HEK293 (cell line): ENCODE results near the gene CSF3.

ENCODE experiments used
- CTCF ChIA-PET: fragments of 350-600 bp; formaldehyde crosslinking; extraction: SDS; loops from one replicate; lab custom pipeline; 2021; ENCODE audit warnings: antibody characterized with exemption; lab: Yijun Ruan, JAX
- POLR2A ChIA-PET: fragments of 300-600 bp; formaldehyde crosslinking; extraction: SDS; loops from one replicate; lab custom pipeline; 2020; ENCODE audit warnings: antibody characterized with exemption, inconsistent platforms; lab: Yijun Ruan, JAX
- H3K27ac ChIP-seq: fragments of 200-500 bp; sonication (Bioruptor generic); 2 replicates; pipeline ENCODE4 v1.5.1; 2014; ENCODE audit warnings: low read depth, low read length, control low read depth, inconsistent platforms; ENCODE audit errors: extremely low read depth
- H3K36me3 ChIP-seq, 2 experiments: fragments of 200-500 bp in 1 of 2; sonication (Bioruptor generic) in 1 of 2; 1 replicate in 1 of 2; 2 replicates in 1 of 2; pipeline ENCODE4 v1.5.1; 2014 to 2017; ENCODE audit warnings: inconsistent platforms in 2 of 2, low read length in 2 of 2; ENCODE audit not compliant: control insufficient read depth in 2 of 2, insufficient read depth in 1 of 2
- H3K4me1 ChIP-seq: fragments of 200-500 bp; sonication (Bioruptor generic); 2 replicates; pipeline ENCODE4 v1.5.1; 2014; ENCODE audit warnings: mild to moderate bottlenecking, low read length, inconsistent platforms; ENCODE audit not compliant: control insufficient read depth, insufficient read depth
- H3K4me3 ChIP-seq: 2 replicates; pipeline ENCODE4 v1.5.1; 2011; ENCODE audit warnings: low read depth, mild to moderate bottlenecking, control low read depth, low read length, moderate library complexity
- H3K9me3 ChIP-seq: fragments of 200-500 bp; sonication (Bioruptor generic); 2 replicates; pipeline ENCODE4 v1.5.1; 2014; ENCODE audit warnings: low read depth, low read length, inconsistent platforms; ENCODE audit not compliant: control insufficient read depth, insufficient read depth
- BCL11A ChIP-seq: fragments of 450-650 bp; formaldehyde crosslinking; IDR thresholded peaks from 2 replicates; pipeline ENCODE4 v1.5.1; 2016; ENCODE audit warnings: low read depth, missing biosample characterization, missing genetic modification characterization
- EGR2 ChIP-seq: fragments of 450-650 bp; formaldehyde crosslinking; IDR thresholded peaks from 2 replicates; pipeline ENCODE4 v1.5.1; 2016; ENCODE audit warnings: low read depth, missing biosample characterization, missing genetic modification characterization
- ELK4 ChIP-seq: IDR thresholded peaks from 2 replicates; pipeline ENCODE4 v1.6.1; 2011; ENCODE audit warnings: mild to moderate bottlenecking, low read depth, low read length, borderline replicate concordance
- HOXA7 ChIP-seq: sonication (generic); formaldehyde crosslinking; IDR thresholded peaks from 2 replicates; pipeline ENCODE4 v1.8.1; 2022; ENCODE audit warnings: missing genetic modification reagents, borderline replicate concordance
- IKZF3 ChIP-seq: fragments of 450-650 bp; IDR thresholded peaks from 2 replicates; pipeline ENCODE4 v1.5.0; 2018; ENCODE audit warnings: missing biosample characterization, mild to moderate bottlenecking, missing genetic modification characterization, moderate library complexity
- KLF10 ChIP-seq: fragments of 450-650 bp; IDR thresholded peaks from 2 replicates; pipeline ENCODE4 v1.5.1; 2018; ENCODE audit warnings: missing biosample characterization, mild to moderate bottlenecking, missing genetic modification characterization
- KLF7 ChIP-seq: fragments of 450-650 bp; formaldehyde crosslinking; IDR thresholded peaks from 2 replicates; pipeline ENCODE4 v1.5.1; 2016; ENCODE audit warnings: missing biosample characterization, missing genetic modification characterization, borderline replicate concordance
- MYNN ChIP-seq: fragments of 450-650 bp; formaldehyde crosslinking; IDR thresholded peaks from 2 replicates; pipeline ENCODE4 v1.5.1; 2016; ENCODE audit warnings: missing biosample characterization, missing genetic modification characterization, borderline replicate concordance
- TCF7L2 ChIP-seq: IDR thresholded peaks from 2 replicates; pipeline ENCODE4 v1.6.1; 2011; ENCODE audit warnings: low read depth, mild to moderate bottlenecking, inconsistent platforms, low read length, moderate library complexity, borderline replicate concordance
- YY1 ChIP-seq: fragments of 450-650 bp; formaldehyde crosslinking; IDR thresholded peaks from 2 replicates; pipeline ENCODE4 v1.5.1; 2018; ENCODE audit warnings: missing biosample characterization, missing genetic modification characterization
- YY2 ChIP-seq: fragments of 450-650 bp; formaldehyde crosslinking; IDR thresholded peaks from 2 replicates; pipeline ENCODE4 v1.5.1; 2016; ENCODE audit warnings: missing biosample characterization, missing genetic modification characterization
- ZBTB26 ChIP-seq: fragments of 450-650 bp; formaldehyde crosslinking; optimal IDR thresholded peaks from 2 replicates; pipeline ENCODE3; 2016; ENCODE audit warnings: missing biosample characterization, mild to moderate bottlenecking, missing genetic modification characterization
- ZEB2 ChIP-seq: fragments of 450-650 bp; formaldehyde crosslinking; IDR thresholded peaks from 2 replicates; pipeline ENCODE4 v1.5.1; 2016; ENCODE audit warnings: missing biosample characterization, missing genetic modification characterization
- ZFHX2 ChIP-seq: fragments of 450-650 bp; formaldehyde crosslinking; conservative IDR thresholded peaks from 2 replicates; pipeline ENCODE4 v1.5.1; 2016; ENCODE audit warnings: missing biosample characterization, missing genetic modification characterization
- ZNF140 ChIP-seq: fragments of 450-650 bp; formaldehyde crosslinking; IDR thresholded peaks from 2 replicates; pipeline ENCODE4 v1.5.1; 2016; ENCODE audit warnings: missing biosample characterization, missing genetic modification characterization
- ZNF155 ChIP-seq: fragments of 450-650 bp; formaldehyde crosslinking; IDR thresholded peaks from 2 replicates; pipeline ENCODE4 v1.5.1; 2016; ENCODE audit warnings: missing biosample characterization, missing genetic modification characterization
- ZNF221 ChIP-seq: fragments of 450-650 bp; formaldehyde crosslinking; IDR thresholded peaks from 2 replicates; pipeline ENCODE4 v1.5.1; 2017; ENCODE audit warnings: missing biosample characterization, missing genetic modification characterization, borderline replicate concordance
- ZNF510 ChIP-seq: fragments of 450-650 bp; formaldehyde crosslinking; IDR thresholded peaks from 2 replicates; pipeline ENCODE4 v1.5.1; 2018; ENCODE audit warnings: mild to moderate bottlenecking, missing genetic modification characterization, missing biosample characterization; ENCODE audit not compliant: insufficient replicate concordance
- ZNF514 ChIP-seq: fragments of 450-650 bp; formaldehyde crosslinking; IDR thresholded peaks from 2 replicates; pipeline ENCODE4 v1.5.1; 2016; ENCODE audit warnings: missing biosample characterization, missing genetic modification characterization
- ZNF518A ChIP-seq: fragments of 450-650 bp; formaldehyde crosslinking; conservative IDR thresholded peaks from 2 replicates; pipeline ENCODE4 v1.5.1; 2016; ENCODE audit warnings: low read depth, missing biosample characterization, missing genetic modification characterization
- ZNF555 ChIP-seq: fragments of 450-650 bp; formaldehyde crosslinking; conservative IDR thresholded peaks from 2 replicates; pipeline ENCODE4 v1.5.1; 2017; ENCODE audit warnings: missing biosample characterization, mild to moderate bottlenecking, missing genetic modification characterization, inconsistent platforms
- ZNF624 ChIP-seq: fragments of 450-650 bp; formaldehyde crosslinking; IDR thresholded peaks from 2 replicates; pipeline ENCODE4 v1.5.1; 2017; ENCODE audit warnings: missing biosample characterization, missing genetic modification characterization
- ZNF664 ChIP-seq: fragments of 450-650 bp; formaldehyde crosslinking; IDR thresholded peaks from 2 replicates; pipeline ENCODE4 v1.5.1; 2016; ENCODE audit warnings: missing biosample characterization, missing genetic modification characterization
- ZNF768 ChIP-seq: fragments of 450-650 bp; formaldehyde crosslinking; IDR thresholded peaks from 2 replicates; pipeline ENCODE4 v1.5.1; 2018; ENCODE audit warnings: missing biosample characterization, mild to moderate bottlenecking, missing genetic modification characterization
- ZSCAN23 ChIP-seq: fragments of 450-650 bp; formaldehyde crosslinking; IDR thresholded peaks from 2 replicates; pipeline ENCODE4 v1.5.1; 2016; ENCODE audit warnings: missing biosample characterization, missing genetic modification characterization
- TF ChIP-seq, protein P1 (sequence below): fragments of 450-650 bp; IDR thresholded peaks from 2 replicates; pipeline ENCODE4 v1.5.1; 2018; ENCODE audit warnings: missing biosample characterization, missing genetic modification characterization
- TF ChIP-seq, protein P2 (sequence below): fragments of 450-650 bp; formaldehyde crosslinking; IDR thresholded peaks from 2 replicates; pipeline ENCODE4 v1.5.0; 2017; ENCODE audit warnings: missing biosample characterization, missing genetic modification characterization, borderline replicate concordance

The CSF3 gene

GRCh38 chr17:39979893-39980350 is 35.3 kb upstream of the CSF3 start:
- Histone ChIP-seq H3K36me3 (peaks cover 11 to 14% of the 10 kb centered on the region in 2 experiments), H3K4me1 (no peaks in the 10 kb centered on the region; the same call in 1 of the 2 replicates), H3K9me3 (no peaks in the 10 kb centered on the region), H3K4me3 (peak overlapping the region; percentile 99), H3K27ac (peak overlapping the region; percentile 88; the same call in 1 of the 2 replicates)
- POLR2A ChIA-PET: interaction anchor here (0.6 to 2.5 kb wide), 29 partner anchors 9 to 358 kb away, joined by 3 to 41 read pairs (median 5); partner anchors contain the start of genes ERBB2, GSDMB, LRRC3C and MED24
- CTCF ChIA-PET: interaction anchor here (0.6 to 6.3 kb wide), 26 partner anchors 11 to 933 kb away, joined by 3 to 72 read pairs (median 3); no protein-coding TSS in a partner anchor
- TF ChIP-seq ZFHX2 (tag by site-specific recombination) (no peak; the same call in 1 of the 2 replicates), YY1 (tag by site-specific recombination) (no peak), ZNF221 (tag by site-specific recombination) (no peak), ZNF768 (tag by site-specific recombination) (no peak), ZNF510 (no peak), KLF7 (tag by site-specific recombination) (0 out of 2 replicates have a peak, but pooled peaks have one; percentile 37), HOXA7 (CRISPR knock-in tag) (no peak), ZBTB26 (tag by site-specific recombination) (no peak), EGR2 (tag by site-specific recombination) (peak; percentile 24; the same call in 1 of the 2 replicates), TCF7L2 (no peak), ZNF555 (tag by site-specific recombination) (no peak), IKZF3 (no peak), ZSCAN23 (tag by site-specific recombination) (no peak), BCL11A (tag by site-specific recombination) (no peak), ELK4 (no peak), ZNF155 (no peak), KLF10 (tag by site-specific recombination) (no peak), MYNN (0 out of 2 replicates have a peak, but pooled peaks have one; percentile 56), ZNF624 (tag by site-specific recombination) (no peak), ZNF140 (tag by site-specific recombination) (no peak), ZNF664 (tag by site-specific recombination) (no peak), ZNF514 (tag by site-specific recombination) (no peak), ZEB2 (tag by site-specific recombination) (no peak), YY2 (tag by site-specific recombination) (0 out of 2 replicates have a peak, but pooled peaks have one; percentile 18), ZNF518A (no peak)
- TF ChIP-seq, protein P1, sequence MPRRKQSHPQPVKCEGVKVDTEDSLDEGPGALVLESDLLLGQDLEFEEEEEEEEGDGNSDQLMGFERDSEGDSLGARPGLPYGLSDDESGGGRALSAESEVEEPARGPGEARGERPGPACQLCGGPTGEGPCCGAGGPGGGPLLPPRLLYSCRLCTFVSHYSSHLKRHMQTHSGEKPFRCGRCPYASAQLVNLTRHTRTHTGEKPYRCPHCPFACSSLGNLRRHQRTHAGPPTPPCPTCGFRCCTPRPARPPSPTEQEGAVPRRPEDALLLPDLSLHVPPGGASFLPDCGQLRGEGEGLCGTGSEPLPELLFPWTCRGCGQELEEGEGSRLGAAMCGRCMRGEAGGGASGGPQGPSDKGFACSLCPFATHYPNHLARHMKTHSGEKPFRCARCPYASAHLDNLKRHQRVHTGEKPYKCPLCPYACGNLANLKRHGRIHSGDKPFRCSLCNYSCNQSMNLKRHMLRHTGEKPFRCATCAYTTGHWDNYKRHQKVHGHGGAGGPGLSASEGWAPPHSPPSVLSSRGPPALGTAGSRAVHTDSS (tag by site-specific recombination): no peak
- TF ChIP-seq, protein P2, sequence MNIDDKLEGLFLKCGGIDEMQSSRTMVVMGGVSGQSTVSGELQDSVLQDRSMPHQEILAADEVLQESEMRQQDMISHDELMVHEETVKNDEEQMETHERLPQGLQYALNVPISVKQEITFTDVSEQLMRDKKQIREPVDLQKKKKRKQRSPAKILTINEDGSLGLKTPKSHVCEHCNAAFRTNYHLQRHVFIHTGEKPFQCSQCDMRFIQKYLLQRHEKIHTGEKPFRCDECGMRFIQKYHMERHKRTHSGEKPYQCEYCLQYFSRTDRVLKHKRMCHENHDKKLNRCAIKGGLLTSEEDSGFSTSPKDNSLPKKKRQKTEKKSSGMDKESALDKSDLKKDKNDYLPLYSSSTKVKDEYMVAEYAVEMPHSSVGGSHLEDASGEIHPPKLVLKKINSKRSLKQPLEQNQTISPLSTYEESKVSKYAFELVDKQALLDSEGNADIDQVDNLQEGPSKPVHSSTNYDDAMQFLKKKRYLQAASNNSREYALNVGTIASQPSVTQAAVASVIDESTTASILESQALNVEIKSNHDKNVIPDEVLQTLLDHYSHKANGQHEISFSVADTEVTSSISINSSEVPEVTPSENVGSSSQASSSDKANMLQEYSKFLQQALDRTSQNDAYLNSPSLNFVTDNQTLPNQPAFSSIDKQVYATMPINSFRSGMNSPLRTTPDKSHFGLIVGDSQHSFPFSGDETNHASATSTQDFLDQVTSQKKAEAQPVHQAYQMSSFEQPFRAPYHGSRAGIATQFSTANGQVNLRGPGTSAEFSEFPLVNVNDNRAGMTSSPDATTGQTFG (tag by site-specific recombination): no peak
